Measurements from ENCODE around the gene PHF23. TPM values are rescaled to one million over a fixed set of nuclear protein-coding genes. Genes with fewer than 3 reads are reported as not detected.

The PHF23 gene
- total RNA-seq, 1 experiment from 2014 or later: 48.5 TPM

- BruUV-seq (replicated peaks): no TSS peak
- peaks cover 58% of the 10 kb centered on the region for H3K79me2 ChIP-seq (ENCODE audit: insufficient read depth, low read length)
- intact Hi-C loops (cut with micrococcal nuclease): loop anchor here (10.0 kb wide), 1 partner anchor 175 kb away; the partner anchor contains the start of genes FGF11 and TMEM102
- H3K4me2 ChIP-seq (ENCODE audit: low read length): peak overlapping the region; percentile 90
- no peak overlapping the region for H2AFZ ChIP-seq (ENCODE audit: low read depth, low read length, poor library complexity, severe bottlenecking)
- H3K36me3 ChIP-seq (ENCODE audit: control insufficient read depth in 1 of 2, insufficient read depth in 2 of 2, low read length in 2 of 2): peaks cover 9 to 32% of the 10 kb centered on the region in 2 experiments
- no peaks in the 10 kb centered on the region for H3K9me3 ChIP-seq (ENCODE audit: control insufficient read depth in 1 of 2, insufficient read depth in 1 of 2, low read depth in 1 of 2, low read length in 2 of 2)
- no peaks in the 10 kb centered on the region for H3K9me2 ChIP-seq (ENCODE audit: insufficient read depth)
- ChIA-PET POLR2A (interaction anchor here (0.7 to 3.0 kb wide), 6 partner anchors 18 to 396 kb away, joined by 3 to 15 read pairs (median 6); partner anchors contain the start of genes ACADVL, DLG4 and GABARAP), RAD21 (ENCODE audit: low non-redundant PET in 1 of 2, low total read pairs in 2 of 2, uncharacterized antibody in 2 of 2, unreplicated experiment in 2 of 2) (no interaction called here), CTCF (no interaction called here)
- no peak for ATAC-seq
- H3K9ac ChIP-seq (ENCODE audit: low read length): peak overlapping the region; percentile 99
- peaks cover 5% of the 10 kb centered on the region; the same call in 1 of the 2 replicates for H4K20me1 ChIP-seq (ENCODE audit: insufficient read depth)
- no peaks in the 10 kb centered on the region for H3K27me3 ChIP-seq (ENCODE audit: insufficient read depth, low read length)
- no peak for DNase-seq (ENCODE audit: low read depth, low spot score)
- peak overlapping the region; percentile 98 to 99 for H3K4me3 ChIP-seq (replicated peaks in 1 of 2; ENCODE audit: low read depth in 1 of 2, low read length in 2 of 2)
- TF ChIP-seq POLR2AphosphoS5 (IDR thresholded peaks at IDR 0.05; ENCODE audit: low read depth, low read length): 0 out of 2 replicates have a peak, but pooled peaks have one; percentile 6
- no peak for TF ChIP-seq CEBPB (IDR thresholded peaks at IDR 0.05; ENCODE audit: low read depth)
- H3K27ac ChIP-seq (ENCODE audit: low read depth, low read length): peak overlapping the region; percentile 94
- peaks cover 26 to 48% of the 10 kb centered on the region in 2 experiments for H3K4me1 ChIP-seq (ENCODE audit: control insufficient read depth in 1 of 2, insufficient read depth in 2 of 2, low read length in 2 of 2)
Measured at GRCh38 chr17:7260151-7260550, 20.9 kb upstream of the PHF23 start.

- ChIA-PET POLR2A (interaction anchor here (0.8 to 3.0 kb wide), 5 partner anchors 17 to 54 kb away, joined by 3 to 15 read pairs (median 5); partner anchors contain the start of genes ACADVL, DLG4 and GABARAP), CTCF (interaction anchor here (0.8 kb wide), 1 partner anchor 37 kb away, joined by 3 read pairs; no protein-coding TSS in a partner anchor), RAD21 (ENCODE audit: low non-redundant PET in 1 of 2, low total read pairs in 2 of 2, uncharacterized antibody in 2 of 2, unreplicated experiment in 2 of 2) (no interaction called here)
- Histone ChIP-seq H3K4me3 (replicated peaks in 1 of 2; ENCODE audit: low read depth in 1 of 2, low read length in 2 of 2) (peak overlapping the region; percentile 4 to 6; a peak in 2 of 4 replicates), H3K9ac (ENCODE audit: low read length) (peak overlapping the region; percentile 36), H3K4me1 (ENCODE audit: control insufficient read depth in 1 of 2, insufficient read depth in 2 of 2, low read length in 2 of 2) (peaks cover 25 to 44% of the 10 kb centered on the region in 2 experiments), H4K20me1 (ENCODE audit: insufficient read depth) (peaks cover 5% of the 10 kb centered on the region; the same call in 1 of the 2 replicates), H3K27ac (ENCODE audit: low read depth, low read length) (peak overlapping the region; percentile 94), H3K9me3 (ENCODE audit: control insufficient read depth in 1 of 2, insufficient read depth in 1 of 2, low read depth in 1 of 2, low read length in 2 of 2) (no peaks in the 10 kb centered on the region), H3K27me3 (ENCODE audit: insufficient read depth, low read length) (no peaks in the 10 kb centered on the region), H3K36me3 (ENCODE audit: control insufficient read depth in 1 of 2, insufficient read depth in 2 of 2, low read length in 2 of 2) (peaks cover 12 to 32% of the 10 kb centered on the region in 2 experiments), H2AFZ (ENCODE audit: low read depth, low read length, poor library complexity, severe bottlenecking) (no peak overlapping the region), H3K79me2 (ENCODE audit: insufficient read depth, low read length) (peaks cover 64% of the 10 kb centered on the region), H3K9me2 (ENCODE audit: insufficient read depth) (no peaks in the 10 kb centered on the region), H3K4me2 (ENCODE audit: low read length) (peak overlapping the region; percentile 90)
- BruUV-seq (replicated peaks): no TSS peak
- no peak for DNase-seq (ENCODE audit: low read depth, low spot score)
- ATAC-seq: no peak
- intact Hi-C loops (cut with micrococcal nuclease): no loop called here
- TF ChIP-seq EGR1 (IDR thresholded peaks at IDR 0.05; ENCODE audit: low read depth): no peak
- TF ChIP-seq SRF (IDR thresholded peaks at IDR 0.05; ENCODE audit: low read depth): no peak
- peak; percentile 3; the same call in 1 of the 2 replicates for TF ChIP-seq SIN3A (IDR thresholded peaks at IDR 0.05; ENCODE audit: low read depth)
- no peak for TF ChIP-seq ZBTB33 (IDR thresholded peaks at IDR 0.05; ENCODE audit: extremely low read depth, insufficient replicate concordance, low read length)
- TF ChIP-seq JUND (IDR thresholded peaks at IDR 0.05): no peak
- TF ChIP-seq POLR2A (IDR thresholded peaks at IDR 0.05; ENCODE audit: borderline replicate concordance, extremely low read depth, insufficient read depth, insufficient read length): no peak
- no peak; the same call in 1 of the 2 replicates for TF ChIP-seq POLR2AphosphoS5 (IDR thresholded peaks at IDR 0.05; ENCODE audit: low read depth, low read length)
Measured at GRCh38 chr17:7259555-7259889, 20.3 kb upstream of the PHF23 start.

Data from HCT116 (cell line).